GM15510 (cell line): ENCODE data around the gene NELL1.

Experiments used
- POLR2A ChIP-seq: IDR thresholded peaks from 3 replicates; pipeline ENCODE4 v1.6.1; 2011; ENCODE audit warnings: borderline replicate concordance; ENCODE audit not compliant: insufficient read length; ENCODE audit errors: extremely low read depth

NELL1 gene

DNA sequence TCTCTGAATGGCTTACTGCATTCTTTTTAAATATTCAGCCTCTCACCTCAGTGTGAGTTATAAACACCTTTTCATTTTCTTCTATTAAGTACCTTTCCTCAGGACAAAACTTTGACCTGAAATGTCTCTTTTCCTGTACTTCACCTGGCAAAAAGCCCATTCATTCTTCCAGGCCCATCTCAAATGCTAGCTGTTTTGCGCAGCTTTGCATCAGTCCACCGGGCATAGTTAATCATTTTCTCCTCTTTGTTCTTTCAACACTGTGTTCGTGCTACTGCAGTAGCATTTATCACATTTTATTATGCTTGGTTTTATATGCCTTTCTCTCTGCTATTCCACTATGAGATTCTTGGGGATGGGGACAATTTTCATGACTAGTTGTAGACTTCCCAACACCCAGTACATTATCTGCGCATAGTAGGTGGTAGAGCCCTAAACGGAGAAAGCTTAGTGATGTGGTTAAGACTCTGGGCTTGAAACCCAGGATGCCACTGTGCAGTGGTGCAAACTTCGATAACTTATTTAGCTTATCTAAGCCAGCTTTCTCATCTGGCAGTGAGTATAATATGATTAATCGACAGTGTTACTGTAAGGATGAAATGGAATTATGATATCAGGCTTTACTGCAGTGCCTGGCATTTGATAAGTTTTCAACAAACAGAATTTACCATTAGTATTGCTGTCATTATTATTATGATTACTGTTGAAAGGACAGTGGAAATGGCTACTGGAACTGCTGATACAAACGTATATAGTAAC, 695.7 kb downstream of the NELL1 start:
- TF ChIP-seq POLR2A: no peak

DNA sequence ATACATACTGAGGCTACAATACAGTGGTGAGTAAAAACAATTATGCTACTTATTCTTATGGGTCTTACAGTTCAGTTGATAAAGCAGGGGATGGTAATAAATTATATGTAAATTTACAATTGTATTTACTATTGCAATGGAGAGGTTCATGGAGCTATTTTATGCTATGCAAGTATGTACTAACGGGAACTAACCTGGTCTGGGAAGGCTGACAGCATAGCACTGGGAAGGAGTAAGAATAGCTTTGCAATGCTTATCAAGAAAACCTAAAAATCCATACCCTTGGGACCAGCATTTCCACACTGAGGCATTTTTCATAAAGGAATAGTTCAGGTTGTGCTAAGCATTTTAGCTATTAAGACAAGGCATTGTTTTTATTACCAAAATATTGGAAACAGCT, 700.6 kb downstream of the NELL1 start:
- no peak for TF ChIP-seq POLR2A

DNA sequence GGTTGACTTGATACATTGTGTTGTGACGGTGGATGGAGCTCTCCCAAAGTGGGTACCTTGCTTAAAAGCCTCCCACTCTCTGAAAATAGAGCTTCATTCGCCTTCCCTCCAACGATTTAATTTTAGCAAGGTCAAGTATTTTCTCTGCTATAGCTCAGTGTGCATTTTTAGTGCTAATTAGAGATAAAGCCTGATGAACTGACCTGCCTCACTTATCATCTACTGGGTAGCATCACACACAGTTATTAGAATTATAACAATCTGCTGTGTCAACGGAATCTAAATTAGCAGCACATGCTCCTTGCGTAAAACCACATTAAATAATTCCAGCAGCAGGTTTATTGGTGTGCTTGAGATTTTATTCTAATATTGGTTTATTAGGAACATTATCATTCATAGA, 701.7 kb downstream of the NELL1 start:
- no peak for TF ChIP-seq POLR2A

DNA sequence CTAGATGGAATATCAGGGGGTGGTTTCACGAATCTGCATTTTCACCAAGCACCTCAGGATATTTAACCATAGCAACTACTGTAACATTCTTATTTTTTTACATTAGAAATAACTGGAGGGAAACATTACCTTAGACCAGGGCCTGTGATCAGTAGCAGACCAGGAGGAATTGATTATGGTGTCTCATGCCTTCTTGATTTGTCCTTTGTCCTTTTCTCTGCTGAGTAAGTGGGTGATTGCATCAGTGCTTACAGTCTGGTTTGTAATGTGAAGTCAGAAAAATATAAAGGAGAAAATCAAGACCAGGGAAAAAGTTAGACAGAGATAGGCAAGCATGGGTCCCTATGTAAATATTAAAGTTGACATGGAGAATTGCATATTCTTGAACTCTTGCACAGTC, 703.3 kb downstream of the NELL1 start:
- TF ChIP-seq POLR2A: no peak

DNA sequence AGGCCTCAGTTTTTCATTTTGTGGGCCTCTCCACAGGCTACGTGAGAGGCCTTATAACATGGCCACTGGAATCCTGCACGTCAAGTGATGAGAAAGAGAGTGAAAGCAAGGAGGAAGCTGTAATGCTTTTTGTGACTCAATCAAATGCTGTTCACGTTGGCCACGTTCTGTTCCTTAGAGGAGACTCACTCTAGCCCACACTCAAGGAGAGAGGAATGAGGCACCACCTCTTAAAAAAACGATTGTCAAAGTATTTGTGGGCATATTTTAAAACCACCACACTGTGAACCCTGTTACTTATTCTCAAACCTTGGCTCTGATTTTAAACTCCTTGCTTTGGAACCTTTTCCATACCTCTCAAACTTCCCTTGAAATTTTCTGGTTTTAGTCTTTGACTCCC, 705.0 kb downstream of the NELL1 start:
- TF ChIP-seq POLR2A: no peak

DNA sequence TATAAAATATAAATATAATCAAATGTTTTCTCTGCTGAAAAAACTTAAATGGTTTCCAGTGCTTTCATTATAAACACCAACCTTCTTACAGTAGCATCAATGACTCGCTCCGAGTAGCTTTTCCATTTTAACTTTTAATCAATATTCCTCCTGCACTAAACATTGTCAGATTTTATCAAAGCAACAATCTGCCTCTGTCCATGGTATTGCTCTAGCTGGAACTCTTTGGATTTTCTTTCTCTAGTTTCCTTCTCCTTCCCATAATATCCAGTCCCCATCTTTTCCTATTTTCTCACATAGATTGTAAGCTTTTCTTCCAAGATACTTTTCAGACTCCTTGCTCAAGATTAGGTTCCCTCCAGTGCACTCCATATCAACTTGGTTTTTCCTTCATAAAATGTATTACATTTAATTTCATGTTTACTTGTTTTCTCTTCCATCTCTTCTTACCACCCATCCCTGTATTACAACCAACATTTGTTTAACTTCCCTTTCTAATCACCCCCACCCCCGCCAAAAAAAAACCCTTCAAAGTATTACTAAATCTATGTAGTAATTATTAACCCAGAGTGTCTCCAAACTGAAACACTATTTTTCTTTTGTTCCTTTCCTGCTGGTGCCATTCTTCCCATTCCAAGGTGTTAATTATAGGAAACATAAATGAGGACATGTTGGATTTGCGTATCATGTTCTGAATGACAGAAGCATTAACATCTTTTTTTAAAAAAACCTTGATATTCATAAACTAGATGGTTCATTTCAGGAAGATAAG, 716.5 kb downstream of the NELL1 start:
- TF ChIP-seq POLR2A: no peak

DNA sequence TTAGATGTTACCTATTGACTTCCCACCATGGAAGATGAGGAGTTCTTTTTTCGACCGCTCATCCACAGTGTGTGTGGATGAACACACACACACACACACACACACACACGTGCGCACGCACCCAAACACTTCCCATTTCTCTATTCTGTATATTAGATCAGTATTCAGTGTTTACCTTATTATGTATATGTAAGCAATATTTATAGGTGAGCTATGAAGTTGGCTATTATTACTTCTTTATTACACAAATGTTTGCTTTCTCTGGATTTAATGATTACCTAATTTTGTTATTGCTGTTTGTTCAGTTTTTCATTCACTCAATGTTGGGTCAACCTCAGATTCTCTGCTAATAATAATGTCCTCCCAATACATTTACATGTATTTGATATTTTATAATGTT, 721.0 kb downstream of the NELL1 start:
- TF ChIP-seq POLR2A: no peak

DNA sequence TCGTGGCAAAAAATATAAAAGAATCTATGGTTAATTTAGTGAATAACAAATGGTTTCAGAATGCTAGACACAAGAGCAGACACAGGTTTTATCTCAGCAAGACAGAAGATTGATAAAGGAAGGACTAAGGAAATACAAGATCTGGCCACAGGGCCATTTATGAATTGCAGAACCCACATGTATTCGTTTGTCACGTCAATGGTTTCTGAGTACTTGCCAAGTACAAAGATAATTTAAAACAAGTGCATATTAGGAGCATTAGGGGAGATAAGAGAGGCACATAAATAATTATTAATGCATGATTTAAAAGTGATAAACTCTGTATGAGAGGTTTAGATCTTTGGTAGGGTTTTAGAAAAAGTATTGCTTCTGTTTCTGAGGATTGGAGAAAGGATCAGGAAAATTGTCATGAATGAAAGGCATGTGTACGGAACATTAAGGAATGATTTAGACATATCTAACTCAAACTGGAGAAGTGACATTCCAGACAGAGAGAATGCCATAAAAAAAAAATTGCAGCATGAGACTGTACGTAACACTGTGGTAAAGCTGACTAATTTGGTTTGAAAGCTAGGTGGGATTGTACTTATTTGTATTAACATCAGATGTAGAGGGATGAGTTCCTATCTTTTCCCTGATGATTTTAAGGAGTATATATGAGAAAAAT, 727.1 kb downstream of the NELL1 start:
- TF ChIP-seq POLR2A: no peak

DNA sequence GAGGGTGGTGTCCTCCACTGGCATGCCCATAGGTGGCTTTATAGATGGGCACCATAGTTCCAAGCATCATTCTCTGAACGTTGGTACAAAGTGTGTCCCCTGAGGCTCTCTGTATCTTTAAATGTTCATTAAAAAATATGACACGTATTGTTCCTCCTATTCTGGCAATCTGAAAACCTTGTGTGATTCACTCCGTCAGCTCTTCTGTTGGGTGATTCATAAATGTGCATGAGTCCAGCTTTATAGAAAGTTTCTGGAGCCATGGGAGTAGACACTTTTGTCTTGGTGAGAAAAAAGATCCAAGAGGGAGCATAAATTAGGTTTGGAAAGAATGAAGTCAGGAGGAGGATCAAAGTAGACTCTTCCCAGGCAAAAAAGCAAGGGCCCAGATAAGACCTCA, 728.8 kb downstream of the NELL1 start:
- TF ChIP-seq POLR2A: no peak

DNA sequence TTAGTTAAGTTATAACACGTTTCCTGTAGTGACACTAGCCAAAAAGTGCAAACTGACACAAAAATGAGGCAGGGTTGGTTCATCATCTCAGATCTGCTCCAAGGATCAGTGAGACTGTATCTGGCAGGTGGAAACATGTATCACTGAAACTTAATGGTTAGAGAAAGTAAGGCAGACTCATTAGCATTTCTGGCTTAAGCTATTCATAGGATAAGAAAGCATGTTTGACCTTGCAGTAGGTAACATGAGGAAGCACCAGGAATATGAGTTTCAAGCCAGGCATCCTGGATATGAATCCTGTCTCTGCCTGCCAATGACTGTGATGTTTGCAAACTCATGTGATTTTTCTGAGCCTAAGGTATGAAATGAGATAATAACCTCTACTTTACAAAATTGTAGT, 732.1 kb downstream of the NELL1 start:
- no peak for TF ChIP-seq POLR2A

DNA sequence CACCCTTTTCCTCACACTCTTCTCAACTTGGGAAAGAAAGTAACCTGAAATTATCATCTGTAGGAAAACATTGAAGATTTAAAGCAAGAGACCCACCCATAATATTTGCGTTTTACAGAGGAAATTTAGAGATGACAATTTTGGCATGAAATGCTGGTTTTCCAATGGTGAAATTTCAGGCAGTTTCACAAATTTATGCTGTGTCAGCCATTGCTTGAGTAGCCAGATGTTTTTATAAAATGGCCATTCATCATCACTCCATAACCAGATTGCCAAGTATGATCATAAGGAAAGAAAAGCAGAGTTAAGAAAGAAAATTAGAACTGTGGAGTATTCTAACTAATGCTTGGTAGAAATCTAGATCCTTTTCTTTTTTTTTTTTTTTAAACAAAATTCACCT, 732.9 kb downstream of the NELL1 start:
- TF ChIP-seq POLR2A: no peak

DNA sequence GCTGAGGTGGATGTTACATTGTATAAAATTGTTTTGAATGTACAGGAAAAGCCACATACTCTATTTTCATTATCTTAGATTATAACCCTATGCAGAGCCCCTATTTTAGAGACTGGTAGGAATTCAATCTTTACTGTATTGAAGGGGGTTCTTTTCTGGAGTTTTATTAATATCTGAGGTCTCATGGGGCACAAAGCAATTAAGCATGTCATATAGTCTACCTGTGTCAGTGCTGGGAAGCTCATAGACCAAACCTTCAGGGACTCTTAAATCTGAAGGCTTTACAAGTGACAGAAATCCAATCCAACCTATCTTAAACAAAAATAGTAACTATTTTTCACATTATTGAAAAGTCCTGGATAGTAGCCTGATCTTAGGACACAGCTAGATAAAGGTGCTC, 733.7 kb downstream of the NELL1 start:
- TF ChIP-seq POLR2A: no peak

DNA sequence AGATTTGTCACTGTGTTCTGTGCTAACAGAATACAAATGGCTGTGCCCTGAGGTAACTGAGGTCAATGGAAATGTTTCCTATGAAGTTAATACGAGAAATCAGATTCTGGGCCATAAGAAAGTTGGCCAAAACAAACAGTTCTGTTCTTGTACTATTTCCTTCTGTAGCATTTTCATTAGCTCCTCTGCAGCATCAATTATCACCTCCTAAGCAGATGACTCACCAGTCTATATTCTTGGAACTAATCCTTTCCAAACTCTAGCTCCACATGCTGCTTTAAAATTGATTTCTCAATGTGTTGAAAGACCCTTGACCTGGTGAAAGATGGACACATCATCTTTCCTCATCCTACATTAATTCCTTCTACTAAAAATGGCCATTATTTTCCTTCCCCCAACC, 736.0 kb downstream of the NELL1 start:
- TF ChIP-seq POLR2A: no peak

DNA sequence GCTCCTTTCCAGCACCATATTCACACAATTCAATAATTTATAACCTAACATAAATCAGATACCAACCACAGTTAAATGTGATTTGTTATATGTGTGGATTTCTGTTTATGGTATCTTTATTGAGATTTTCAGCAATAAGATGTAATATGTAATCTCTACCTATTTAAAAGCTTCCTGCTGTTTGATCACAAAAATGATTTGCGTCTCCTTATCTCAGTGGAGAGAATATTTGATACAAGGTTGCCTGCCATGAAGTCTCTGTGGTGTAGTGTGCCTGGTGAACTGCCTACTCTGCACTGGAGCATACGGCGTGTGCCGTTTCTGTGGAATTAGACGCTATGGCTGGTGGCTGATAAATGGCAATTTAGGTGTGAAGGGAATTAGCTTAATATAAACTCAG, 741.1 kb downstream of the NELL1 start:
- no peak for TF ChIP-seq POLR2A

DNA sequence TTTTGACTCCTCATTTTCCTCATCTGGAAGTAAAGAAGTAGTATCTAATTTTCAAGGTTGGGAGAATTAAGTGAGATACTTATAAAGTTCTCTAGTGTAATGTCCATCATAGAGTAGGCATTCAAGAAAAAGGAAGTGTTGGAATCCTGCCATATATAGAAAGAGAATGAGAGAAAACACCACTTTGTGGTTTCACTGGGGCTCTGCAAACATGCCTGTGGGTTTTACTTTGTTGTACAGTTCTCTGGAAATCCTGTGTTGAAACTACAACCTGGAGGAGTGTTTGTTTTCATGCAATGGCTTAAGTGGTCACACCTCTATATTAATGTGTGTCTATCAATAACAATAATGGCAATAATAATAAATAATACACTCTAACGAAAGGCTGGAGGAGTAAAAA, 741.7 kb downstream of the NELL1 start:
- TF ChIP-seq POLR2A: no peak

DNA sequence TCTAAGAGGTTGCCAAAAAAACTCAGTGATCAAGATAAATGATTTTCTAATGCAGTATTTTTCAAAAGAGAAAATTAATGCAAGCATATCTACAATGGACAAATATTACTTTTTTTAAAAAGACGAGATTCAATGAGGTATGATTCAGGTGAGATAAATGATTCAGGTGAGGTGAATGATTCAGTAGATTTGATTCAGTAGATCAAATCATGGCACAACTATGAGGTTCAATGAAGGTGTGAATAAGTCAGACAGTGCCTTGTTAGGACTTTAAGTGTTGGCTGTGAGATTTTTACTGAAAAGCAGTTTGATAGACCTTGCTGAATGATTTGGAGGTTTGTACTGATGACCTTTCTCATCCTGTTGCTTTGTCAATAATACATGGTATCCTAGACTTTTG, 742.2 kb downstream of the NELL1 start:
- no peak for TF ChIP-seq POLR2A

DNA sequence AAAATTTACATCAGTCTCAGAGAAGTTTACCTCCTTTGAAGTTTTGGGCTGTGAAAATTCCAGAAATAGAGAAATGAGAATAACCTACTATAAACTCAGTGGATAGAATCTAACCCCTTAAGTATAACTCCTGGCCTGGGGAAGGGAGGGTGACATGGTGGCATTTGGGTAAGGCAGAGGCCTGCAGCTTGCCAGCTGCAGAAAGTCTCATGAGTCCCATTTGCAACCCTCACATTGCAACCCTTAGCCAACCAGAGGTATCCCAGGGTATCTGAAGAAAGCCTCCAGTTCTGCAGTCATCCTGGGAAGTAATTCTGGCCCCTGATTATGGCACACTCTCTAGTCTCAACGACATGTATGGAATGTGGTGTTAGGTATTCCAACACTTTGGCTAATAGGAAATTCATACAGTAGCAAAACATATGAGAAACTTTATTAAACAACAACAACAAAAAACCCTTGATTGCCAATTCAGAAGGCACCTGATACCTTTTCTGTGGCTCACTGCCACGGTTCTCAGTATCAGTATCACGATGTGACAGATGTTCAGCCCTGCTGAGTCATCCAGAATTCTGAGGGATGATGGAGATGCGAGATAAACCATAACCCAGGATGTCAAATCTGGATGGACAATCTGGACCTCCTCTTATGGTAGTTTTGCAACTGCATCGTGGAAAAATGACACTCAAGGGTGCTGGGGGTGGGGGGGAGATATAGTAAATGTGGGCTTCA, 743.4 kb downstream of the NELL1 start:
- no peak for TF ChIP-seq POLR2A
